ENCODE measurements around the gene THSD4. TPM values are rescaled to one million over a fixed set of nuclear protein-coding genes. Genes with fewer than 3 reads are reported as not detected.

The THSD4 gene
- total and polyA plus RNA-seq, 2 experiments from 2014 or later: 5.1 to 25.5 TPM

GRCh38 chr15:71128939-71129562 lies 13.8 kb downstream of the THSD4 start:
- Histone ChIP-seq H3K9me3 (ENCODE audit: low read depth) (no peaks in the 10 kb centered on the region), H3K4me3 (no peak overlapping the region), H3K4me1 (ENCODE audit: low read depth) (peaks cover 6% of the 10 kb centered on the region), H3K36me3 (no peaks in the 10 kb centered on the region), H3K27me3 (no peaks in the 10 kb centered on the region), H3K27ac (no peak overlapping the region)
- no peak for TF ChIP-seq CTCF (IDR thresholded peaks at IDR 0.05; ENCODE audit: low read depth, low read length)
- DNase-seq (ENCODE audit: low read depth in 1 of 2, low spot score in 1 of 2): no peak

GRCh38 chr15:71129669-71130068 lies 14.4 kb downstream of the THSD4 start:
- Histone ChIP-seq H3K9me3 (ENCODE audit: low read depth) (no peaks in the 10 kb centered on the region), H3K4me3 (no peak overlapping the region), H3K27me3 (no peaks in the 10 kb centered on the region), H3K36me3 (no peaks in the 10 kb centered on the region), H3K27ac (no peak overlapping the region), H3K4me1 (ENCODE audit: low read depth) (peaks cover 8% of the 10 kb centered on the region)
- no peak for DNase-seq (ENCODE audit: low read depth in 1 of 2, low spot score in 1 of 2)
- no peak for TF ChIP-seq CTCF (IDR thresholded peaks at IDR 0.05; ENCODE audit: low read depth, low read length)

- H3K36me3 ChIP-seq: no peaks in the 10 kb centered on the region
- H3K9me3 ChIP-seq (ENCODE audit: low read depth): no peaks in the 10 kb centered on the region
- no peak overlapping the region for H3K27ac ChIP-seq
- no peak for DNase-seq (ENCODE audit: low read depth in 1 of 2, low spot score in 1 of 2)
- no peak for TF ChIP-seq CTCF (IDR thresholded peaks at IDR 0.05; ENCODE audit: low read depth, low read length)
- peaks cover 8% of the 10 kb centered on the region for H3K4me1 ChIP-seq (ENCODE audit: low read depth)
- H3K27me3 ChIP-seq: no peaks in the 10 kb centered on the region
- no peak overlapping the region for H3K4me3 ChIP-seq
Observed at GRCh38 chr15:71131601-71132362, 16.5 kb downstream of the THSD4 start.

GRCh38 chr15:71133747-71134472 lies 18.6 kb downstream of the THSD4 start:
- H3K27me3 ChIP-seq: no peaks in the 10 kb centered on the region
- H3K4me1 ChIP-seq (ENCODE audit: low read depth): peaks cover 8% of the 10 kb centered on the region
- no peaks in the 10 kb centered on the region for H3K36me3 ChIP-seq
- peak in 1 of 2 donors; percentile 39 for DNase-seq (ENCODE audit: low read depth in 1 of 2, low spot score in 1 of 2)
- TF ChIP-seq CTCF (IDR thresholded peaks at IDR 0.05; ENCODE audit: low read depth, low read length): no peak
- no peak overlapping the region for H3K4me3 ChIP-seq
- no peaks in the 10 kb centered on the region for H3K9me3 ChIP-seq (ENCODE audit: low read depth)
- peak overlapping the region; percentile 70 for H3K27ac ChIP-seq

- Histone ChIP-seq H3K4me1 (ENCODE audit: low read depth) (peaks cover 8% of the 10 kb centered on the region), H3K27ac (no peak overlapping the region), H3K4me3 (no peak overlapping the region), H3K9me3 (ENCODE audit: low read depth) (no peaks in the 10 kb centered on the region), H3K36me3 (no peaks in the 10 kb centered on the region), H3K27me3 (no peaks in the 10 kb centered on the region)
- TF ChIP-seq CTCF (IDR thresholded peaks at IDR 0.05; ENCODE audit: low read depth, low read length): no peak
- peak in 1 of 2 donors; percentile 93 for DNase-seq (ENCODE audit: low read depth in 1 of 2, low spot score in 1 of 2)
Observed at GRCh38 chr15:71136159-71136783, 21.0 kb downstream of the THSD4 start.

Data from cardiac muscle cell (in vitro differentiated cells and primary cell).